HEK293 (cell line): ENCODE data around the gene POLG2.

Source experiments
- ATF2 ChIP-seq: fragments of 450-650 bp; formaldehyde crosslinking; IDR thresholded peaks from 2 replicates; pipeline ENCODE4 v1.5.1; 2016; ENCODE audit warnings: missing biosample characterization, missing genetic modification characterization, low read depth
- CTCF ChIP-seq: fragments of 450-650 bp; formaldehyde crosslinking; IDR thresholded peaks from 2 replicates; pipeline ENCODE4 v1.5.1; 2016; ENCODE audit warnings: missing biosample characterization, missing genetic modification characterization
- MEIS1 ChIP-seq: sonication (generic); formaldehyde crosslinking; IDR thresholded peaks from 2 replicates; pipeline ENCODE4 v1.8.1; 2022; ENCODE audit warnings: missing genetic modification reagents, mild to moderate bottlenecking, borderline replicate concordance
- OVOL3 ChIP-seq: fragments of 450-650 bp; formaldehyde crosslinking; IDR thresholded peaks from 2 replicates; pipeline ENCODE4 v1.5.1; 2016; ENCODE audit warnings: missing biosample characterization, missing genetic modification characterization
- SALL2 ChIP-seq: fragments of 450-650 bp; formaldehyde crosslinking; IDR thresholded peaks from 2 replicates; pipeline ENCODE4 v1.5.0; 2017; ENCODE audit warnings: missing biosample characterization, mild to moderate bottlenecking, missing genetic modification characterization, borderline replicate concordance
- SETDB1 ChIP-seq: IDR thresholded peaks from one replicate; pipeline ENCODE4 v1.6.1; 2017; ENCODE audit warnings: mild to moderate bottlenecking, low read length, moderate library complexity, mixed read lengths; ENCODE audit not compliant: insufficient read length
- YY1 ChIP-seq: fragments of 450-650 bp; formaldehyde crosslinking; IDR thresholded peaks from 2 replicates; pipeline ENCODE4 v1.5.1; 2018; ENCODE audit warnings: missing biosample characterization, missing genetic modification characterization
- ZBTB20 ChIP-seq: fragments of 450-650 bp; formaldehyde crosslinking; IDR thresholded peaks from 2 replicates; pipeline ENCODE4 v1.5.1; 2016; ENCODE audit warnings: missing biosample characterization, missing genetic modification characterization
- ZBTB44 ChIP-seq: fragments of 450-650 bp; IDR thresholded peaks from 2 replicates; pipeline ENCODE4 v1.5.1; 2018; ENCODE audit warnings: missing biosample characterization, mild to moderate bottlenecking, missing genetic modification characterization
- ZNF140 ChIP-seq: fragments of 450-650 bp; formaldehyde crosslinking; IDR thresholded peaks from 2 replicates; pipeline ENCODE4 v1.5.1; 2016; ENCODE audit warnings: missing biosample characterization, missing genetic modification characterization
- ZNF26 ChIP-seq: fragments of 450-650 bp; formaldehyde crosslinking; IDR thresholded peaks from 2 replicates; pipeline ENCODE4 v1.5.1; 2016; ENCODE audit warnings: missing biosample characterization, missing genetic modification characterization
- ZNF324 ChIP-seq: fragments of 450-650 bp; formaldehyde crosslinking; IDR thresholded peaks from 2 replicates; pipeline ENCODE4 v1.5.1; 2016; ENCODE audit warnings: missing biosample characterization, missing genetic modification characterization
- ZNF335 ChIP-seq: fragments of 450-650 bp; formaldehyde crosslinking; conservative IDR thresholded peaks from 2 replicates; pipeline ENCODE4 v1.5.1; 2016; ENCODE audit warnings: missing biosample characterization, missing genetic modification characterization
- ZNF423 ChIP-seq: fragments of 450-650 bp; formaldehyde crosslinking; IDR thresholded peaks from 2 replicates; pipeline ENCODE4 v1.5.1; 2016; ENCODE audit warnings: missing biosample characterization, missing genetic modification characterization
- ZNF510 ChIP-seq: fragments of 450-650 bp; formaldehyde crosslinking; IDR thresholded peaks from 2 replicates; pipeline ENCODE4 v1.5.1; 2018; ENCODE audit warnings: mild to moderate bottlenecking, missing genetic modification characterization, missing biosample characterization; ENCODE audit not compliant: insufficient replicate concordance
- ZNF529 ChIP-seq: fragments of 450-650 bp; formaldehyde crosslinking; IDR thresholded peaks from 2 replicates; pipeline ENCODE4 v1.5.1; 2017; ENCODE audit warnings: missing genetic modification characterization, missing biosample characterization; ENCODE audit not compliant: insufficient replicate concordance
- ZNF585B ChIP-seq: fragments of 450-650 bp; formaldehyde crosslinking; IDR thresholded peaks from 2 replicates; pipeline ENCODE4 v1.5.1; 2016; ENCODE audit warnings: missing biosample characterization, missing genetic modification characterization
- ZNF596 ChIP-seq: fragments of 450-650 bp; IDR thresholded peaks from 2 replicates; pipeline ENCODE4 v1.5.0; 2018; ENCODE audit warnings: missing biosample characterization, mild to moderate bottlenecking, missing genetic modification characterization, moderate library complexity
- ZNF623 ChIP-seq: fragments of 450-650 bp; formaldehyde crosslinking; IDR thresholded peaks from 2 replicates; pipeline ENCODE4 v1.5.1; 2016; ENCODE audit warnings: missing biosample characterization, missing genetic modification characterization
- ZNF624 ChIP-seq: fragments of 450-650 bp; formaldehyde crosslinking; IDR thresholded peaks from 2 replicates; pipeline ENCODE4 v1.5.1; 2017; ENCODE audit warnings: missing biosample characterization, missing genetic modification characterization
- ZNF692 ChIP-seq: fragments of 450-650 bp; formaldehyde crosslinking; IDR thresholded peaks from 2 replicates; pipeline ENCODE4 v1.5.1; 2016; ENCODE audit warnings: missing biosample characterization, missing genetic modification characterization

POLG2 gene

GRCh38 chr17:64437944-64438525, 58.8 kb downstream of the POLG2 start (continued):
- TF ChIP-seq ATF2 (tag by site-specific recombination) (no peak), YY1 (tag by site-specific recombination) (no peak), ZNF510 (tag by site-specific recombination) (no peak), ZBTB20 (tag by site-specific recombination) (no peak), ZNF26 (tag by site-specific recombination) (no peak), CTCF (tag by site-specific recombination) (no peak), ZNF585B (tag by site-specific recombination) (peak; percentile 93), ZBTB44 (tag by site-specific recombination) (no peak), ZNF140 (tag by site-specific recombination) (no peak), ZNF623 (tag by site-specific recombination) (no peak), SETDB1 (peak; percentile 95), ZNF423 (tag by site-specific recombination) (no peak), ZNF529 (tag by site-specific recombination) (peak; percentile 8), ZNF335 (tag by site-specific recombination) (no peak), ZNF324 (tag by site-specific recombination) (no peak), ZNF596 (tag by site-specific recombination) (no peak), SALL2 (tag by site-specific recombination) (no peak), MEIS1 (CRISPR knock-in tag) (no peak), ZNF692 (tag by site-specific recombination) (no peak), ZNF624 (tag by site-specific recombination) (no peak), OVOL3 (tag by site-specific recombination) (no peak)
